IMR-90 (cell line): ENCODE results near the gene NTM. TPM values are rescaled to one million over a fixed set of nuclear protein-coding genes. Genes with fewer than 3 reads are reported as not detected.

Experiments used
- ATAC-seq: fragments of 200-7000 bp; cut with Tn5 transposase; 2 replicates; pipeline ENCODE4 v1.9.1; 2020; ENCODE audit warnings: low read depth, mild to moderate bottlenecking, moderate library complexity
- BruUV-seq: library from RNA; stranded (reverse); fragments of 400-500 nt; replicated peaks from 2 replicates; lab custom pipeline; 2021; lab: Mats Ljungman, UMichigan
- CTCF ChIA-PET: fragments of 300-600 bp; formaldehyde crosslinking; extraction: SDS; loops from one replicate; lab custom pipeline; 2021; ENCODE audit warnings: antibody characterized with exemption; lab: Yijun Ruan, JAX
- POLR2A ChIA-PET: fragments of 300-600 bp; sonication (Branson Sonifier 250); formaldehyde crosslinking; loops from one replicate; lab custom pipeline; 2022; ENCODE audit warnings: antibody characterized with exemption; ENCODE audit not compliant: unreplicated experiment; lab: Charles Lee
- DNase-seq: peaks from one replicate; pipeline ENCODE4 v3.0.0; 2013
- H2AFZ ChIP-seq: replicated peaks from 2 replicates; pipeline ENCODE3; 2013; ENCODE audit warnings: low read length, mild to moderate bottlenecking; ENCODE audit not compliant: poor library complexity
- H2AK5ac ChIP-seq: 2 replicates; pipeline ENCODE4 v1.6.1; 2013; ENCODE audit warnings: low read depth, low read length, inconsistent platforms
- H2AK9ac ChIP-seq: replicated peaks from 2 replicates; pipeline ENCODE3; 2013; ENCODE audit warnings: mild to moderate bottlenecking, low read depth, low read length, moderate library complexity; ENCODE audit not compliant: poor library complexity
- H2BK120ac ChIP-seq: 2 replicates; pipeline ENCODE4 v1.6.1; 2013; ENCODE audit warnings: low read depth, low read length, inconsistent platforms
- H2BK15ac ChIP-seq: 3 replicates; pipeline ENCODE4 v1.6.1; 2013; ENCODE audit warnings: low read depth, low read length, inconsistent platforms
- H2BK20ac ChIP-seq: 2 replicates; pipeline ENCODE4 v1.6.1; 2013; ENCODE audit warnings: low read depth, mild to moderate bottlenecking, inconsistent platforms, low read length, moderate library complexity
- H2BK5ac ChIP-seq: 2 replicates; pipeline ENCODE4 v1.6.1; 2013; ENCODE audit warnings: mild to moderate bottlenecking, low read depth, low read length, inconsistent platforms; ENCODE audit not compliant: poor library complexity, severe bottlenecking
- H3K14ac ChIP-seq: replicated peaks from 2 replicates; pipeline ENCODE4 v1.6.1; 2013; ENCODE audit warnings: low read depth, low read length, inconsistent platforms
- H3K18ac ChIP-seq: 2 replicates; pipeline ENCODE4 v1.6.1; 2013; ENCODE audit warnings: low read depth, low read length, control low read depth
- H3K23ac ChIP-seq: 2 replicates; pipeline ENCODE4 v1.6.1; 2013; ENCODE audit warnings: low read depth, low read length, inconsistent platforms
- H3K27ac ChIP-seq: 2 replicates; pipeline ENCODE4 v1.5.1; 2013; ENCODE audit warnings: mild to moderate bottlenecking, control low read depth, low read length; ENCODE audit not compliant: insufficient read depth
- H3K27me3 ChIP-seq: 2 replicates; pipeline ENCODE4 v1.6.1; 2013; ENCODE audit warnings: low read length; ENCODE audit not compliant: control insufficient read depth, insufficient read depth
- H3K36me3 ChIP-seq: 2 replicates; pipeline ENCODE4 v1.6.1; 2013; ENCODE audit warnings: low read length, mixed read lengths; ENCODE audit not compliant: control insufficient read depth, insufficient read depth
- H3K4ac ChIP-seq: 2 replicates; pipeline ENCODE4 v1.6.1; 2013; ENCODE audit warnings: low read depth, low read length, inconsistent platforms
- H3K4me1 ChIP-seq: 2 replicates; pipeline ENCODE4 v1.6.1; 2013; ENCODE audit warnings: low read length, mixed read lengths; ENCODE audit not compliant: control insufficient read depth, insufficient read depth
- H3K4me2 ChIP-seq: 2 replicates; pipeline ENCODE4 v1.6.1; 2013; ENCODE audit warnings: low read depth, mild to moderate bottlenecking, control low read depth, low read length, moderate library complexity
- H3K4me3 ChIP-seq: 2 replicates; pipeline ENCODE4 v1.5.1; 2013; ENCODE audit warnings: low read depth, mild to moderate bottlenecking, control low read depth, low read length, moderate library complexity; ENCODE audit not compliant: insufficient read depth
- H3K56ac ChIP-seq: 2 replicates; pipeline ENCODE4 v1.6.1; 2013; ENCODE audit warnings: low read length, inconsistent platforms; ENCODE audit not compliant: insufficient read depth; ENCODE audit errors: extremely low read depth
- H3K79me1 ChIP-seq, 2 experiments: 2 replicates each; pipeline ENCODE4 v1.6.1; 2013; ENCODE audit warnings: low read length in 2 of 2, inconsistent platforms in 1 of 2, low read depth in 1 of 2
- H3K9ac ChIP-seq: 2 replicates; pipeline ENCODE4 v1.6.1; 2013; ENCODE audit warnings: low read depth, low read length, control low read depth
- H3K9me1 ChIP-seq: 2 replicates; pipeline ENCODE4 v1.6.1; 2013; ENCODE audit warnings: low read length, inconsistent platforms; ENCODE audit not compliant: insufficient read depth
- H3K9me3 ChIP-seq: 2 replicates; pipeline ENCODE4 v1.6.1; 2013; ENCODE audit warnings: low read length; ENCODE audit not compliant: control insufficient read depth, insufficient read depth
- H4K20me1 ChIP-seq: 2 replicates; pipeline ENCODE4 v1.6.1; 2013; ENCODE audit warnings: low read length, inconsistent platforms; ENCODE audit not compliant: insufficient read depth
- H4K5ac ChIP-seq: 2 replicates; pipeline ENCODE4 v1.6.1; 2013; ENCODE audit warnings: mild to moderate bottlenecking, low read depth, low read length, control low read depth
- H4K8ac ChIP-seq, 2 experiments: 2 replicates each; pipeline ENCODE4 v1.6.1; 2013; ENCODE audit warnings: low read depth in 2 of 2, low read length in 2 of 2, control low read depth in 1 of 2, inconsistent platforms in 1 of 2
- H4K91ac ChIP-seq: 2 replicates; pipeline ENCODE4 v1.6.1; 2013; ENCODE audit warnings: low read depth, low read length, inconsistent platforms; ENCODE audit not compliant: insufficient read depth
- BHLHE40 ChIP-seq: fragments of 150-350 bp; IDR thresholded peaks from 2 replicates; pipeline ENCODE4 v1.6.1; 2016; ENCODE audit warnings: mild to moderate bottlenecking, low read depth, low read length
- CEBPB ChIP-seq: IDR thresholded peaks from 2 replicates; pipeline ENCODE4 v1.6.1; 2012; ENCODE audit warnings: low read depth, low read length, improper control_type of control experiment
- FOS ChIP-seq: fragments of 150-350 bp; IDR thresholded peaks from 2 replicates; pipeline ENCODE4 v1.6.1; 2016; ENCODE audit warnings: low read depth, low read length
- WGBS, 2 experiments: methylation state at CpG; one replicate each; pipeline versions ENCODE4 v1.1.5 to v1.1.7; 2013; ENCODE audit warnings: missing lambda C conversion rate in 2 of 2; ENCODE audit not compliant: insufficient read length in 1 of 2; ENCODE audit errors: extremely low coverage in 2 of 2; 5-methylcytosine and 5-hydroxymethylcytosine counted together
- dilution Hi-C: fragments of 300-500 bp; cut with HindIII; formaldehyde crosslinking; loops from one replicate; pipeline ENCODE4 v1.14.3; 2018; ENCODE audit warnings: low sequenced_read_pairs; ENCODE audit not compliant: unreplicated experiment
- in situ Hi-C: fragments of 300-500 bp; cut with MboI; formaldehyde crosslinking; loops from 3 replicates; pipeline ENCODE4 v1.14.3; 2019; ENCODE audit warnings: low sequenced_read_pairs, inconsistent platforms, mixed read lengths
- intact Hi-C: fragments of 100-400 bp; cut with micrococcal nuclease; formaldehyde crosslinking; loops from 2 replicates; pipeline ENCODE4 v1.10.0; 2022
- polyA plus RNA-seq, 3 experiments: library from polyadenylated mRNA; depleted of rRNA; stranded (reverse); fragments of >200 nt; gene quantifications; 2 replicates each; pipeline ENCODE4 v1.2.3, GENCODE V29; 2012; ENCODE audit warnings: low replicate concordance in 1 of 3
- total RNA-seq: library from RNA; depleted of rRNA; stranded (reverse); fragments of >200 nt; gene quantifications from 2 replicates; pipeline ENCODE4 v1.2.3, GENCODE V29; 2012
- TF ChIP-seq, protein P1 (sequence below): conservative IDR thresholded peaks from 2 replicates; pipeline ENCODE4 v1.5.1; 2012; ENCODE audit warnings: mild to moderate bottlenecking, low read depth, low read length, improper control_type of control experiment

NTM gene
- total and polyA plus RNA-seq, 2 of the 4 experiments (the other 2 are of a cell fraction): 19.5 to 25.5 TPM

DNA sequence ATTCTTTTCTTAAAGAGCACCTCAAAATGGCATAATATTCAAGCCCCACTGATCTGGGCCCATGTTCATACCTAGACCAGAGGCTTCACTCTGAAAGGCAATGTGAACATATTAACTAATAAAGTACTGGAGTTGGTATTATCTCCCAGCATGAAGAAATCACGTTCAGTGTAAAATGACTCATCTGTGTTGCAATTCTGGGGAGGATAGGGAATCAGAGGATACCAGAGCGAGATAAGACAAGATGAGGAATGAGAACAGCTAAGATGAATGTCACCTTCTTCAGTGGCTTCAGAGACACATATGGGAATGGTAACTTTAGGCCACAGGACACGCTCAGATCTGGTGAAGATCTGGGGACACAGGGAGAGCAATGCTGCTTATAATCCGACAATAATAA is 121.1 kb downstream of the NTM start:
- H3K14ac ChIP-seq: no peak overlapping the region
- no peak overlapping the region for H4K91ac ChIP-seq
- DNase-seq (peak; percentile 30), ATAC-seq (no peak)
- H3K9ac ChIP-seq: no peak overlapping the region
- TF ChIP-seq, protein P1, sequence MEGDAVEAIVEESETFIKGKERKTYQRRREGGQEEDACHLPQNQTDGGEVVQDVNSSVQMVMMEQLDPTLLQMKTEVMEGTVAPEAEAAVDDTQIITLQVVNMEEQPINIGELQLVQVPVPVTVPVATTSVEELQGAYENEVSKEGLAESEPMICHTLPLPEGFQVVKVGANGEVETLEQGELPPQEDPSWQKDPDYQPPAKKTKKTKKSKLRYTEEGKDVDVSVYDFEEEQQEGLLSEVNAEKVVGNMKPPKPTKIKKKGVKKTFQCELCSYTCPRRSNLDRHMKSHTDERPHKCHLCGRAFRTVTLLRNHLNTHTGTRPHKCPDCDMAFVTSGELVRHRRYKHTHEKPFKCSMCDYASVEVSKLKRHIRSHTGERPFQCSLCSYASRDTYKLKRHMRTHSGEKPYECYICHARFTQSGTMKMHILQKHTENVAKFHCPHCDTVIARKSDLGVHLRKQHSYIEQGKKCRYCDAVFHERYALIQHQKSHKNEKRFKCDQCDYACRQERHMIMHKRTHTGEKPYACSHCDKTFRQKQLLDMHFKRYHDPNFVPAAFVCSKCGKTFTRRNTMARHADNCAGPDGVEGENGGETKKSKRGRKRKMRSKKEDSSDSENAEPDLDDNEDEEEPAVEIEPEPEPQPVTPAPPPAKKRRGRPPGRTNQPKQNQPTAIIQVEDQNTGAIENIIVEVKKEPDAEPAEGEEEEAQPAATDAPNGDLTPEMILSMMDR: no peak
- TF ChIP-seq FOS (peak; percentile 6; the same call in 1 of the 2 replicates), CEBPB (peak; percentile 85), BHLHE40 (peak; percentile 72)
- H3K56ac ChIP-seq: no peak overlapping the region
- H3K27me3 ChIP-seq: peaks cover 2% of the 10 kb centered on the region
- H2BK20ac ChIP-seq: no peak overlapping the region
- no peak overlapping the region for H2BK120ac ChIP-seq
- H4K5ac ChIP-seq: no peak overlapping the region
- no peak overlapping the region for H4K8ac ChIP-seq
- WGBS, 2 experiments: no CpG with 5 or more reads among the region's 4 CpGs
- no peaks in the 10 kb centered on the region for H3K79me1 ChIP-seq
- no peak overlapping the region for H3K4ac ChIP-seq
- BruUV-seq: no TSS peak
- no peaks in the 10 kb centered on the region for H3K36me3 ChIP-seq
- H3K4me1 ChIP-seq: no peaks in the 10 kb centered on the region
- POLR2A ChIA-PET: no interaction called here
- no peaks in the 10 kb centered on the region for H3K9me1 ChIP-seq
- in situ Hi-C loops (no loop called here), intact Hi-C loops (no loop called here), dilution Hi-C loops (no loop called here)
- H3K4me2 ChIP-seq: no peak overlapping the region
- H3K27ac ChIP-seq: no peak overlapping the region
- H2AFZ ChIP-seq: no peak overlapping the region
- H2BK15ac ChIP-seq: no peak overlapping the region
- H3K4me3 ChIP-seq: no peak overlapping the region
- H3K23ac ChIP-seq: no peak overlapping the region
- H4K20me1 ChIP-seq: no peaks in the 10 kb centered on the region
- H3K18ac ChIP-seq: no peak overlapping the region
- CTCF ChIA-PET: no interaction called here
- no peaks in the 10 kb centered on the region for H3K9me3 ChIP-seq
- H2AK5ac ChIP-seq: no peak overlapping the region
- H2BK5ac ChIP-seq: no peak overlapping the region
- H2AK9ac ChIP-seq: no peak overlapping the region
